Measurements from ENCODE around the gene MYEF2. TPM values are rescaled to one million over a fixed set of nuclear protein-coding genes. Genes with fewer than 3 reads are reported as not detected.

MYEF2 gene
- total RNA-seq, 1 donor from 2014 or later: 37.5 TPM

DNA sequence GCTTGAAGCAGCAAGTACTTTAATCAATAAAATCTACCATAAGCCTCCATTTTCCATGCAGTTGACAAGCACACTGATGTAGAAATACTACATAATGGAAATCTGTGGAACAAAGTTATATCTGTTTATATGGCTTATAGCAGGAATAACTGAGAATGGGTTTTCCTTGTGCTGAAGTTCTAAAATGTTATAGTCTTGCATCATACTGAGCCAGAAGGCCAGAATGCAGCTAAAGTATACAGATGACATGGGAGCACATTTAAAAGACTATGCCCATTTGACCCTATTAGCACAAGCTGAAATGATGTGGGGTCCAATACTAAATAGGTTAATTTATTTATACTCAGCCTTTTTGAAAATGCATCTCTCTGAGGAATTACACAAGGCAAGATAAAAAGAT lies 32.2 kb downstream of the MYEF2 start:
- intact Hi-C loops (cut with micrococcal nuclease): no loop called here

DNA sequence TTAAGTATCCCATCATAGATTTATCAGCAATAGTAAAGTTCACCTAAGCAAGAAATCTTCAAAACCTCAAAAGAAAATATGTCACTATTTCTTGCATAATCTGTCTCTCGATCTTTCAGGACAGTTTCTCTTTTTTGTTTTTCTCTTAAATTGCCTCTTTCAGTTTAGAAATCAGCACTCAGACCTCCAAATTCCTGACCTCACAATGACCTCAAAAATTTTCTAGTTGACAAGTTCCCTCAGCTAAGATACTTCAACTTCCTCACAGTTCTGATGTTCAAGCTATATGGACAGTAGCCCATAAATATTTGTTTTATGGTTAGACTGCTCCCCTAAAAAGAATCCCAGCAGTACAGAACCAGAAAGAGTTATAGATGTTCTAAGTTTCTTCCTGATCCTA lies 33.2 kb downstream of the MYEF2 start:
- intact Hi-C loops (cut with micrococcal nuclease): no loop called here

DNA sequence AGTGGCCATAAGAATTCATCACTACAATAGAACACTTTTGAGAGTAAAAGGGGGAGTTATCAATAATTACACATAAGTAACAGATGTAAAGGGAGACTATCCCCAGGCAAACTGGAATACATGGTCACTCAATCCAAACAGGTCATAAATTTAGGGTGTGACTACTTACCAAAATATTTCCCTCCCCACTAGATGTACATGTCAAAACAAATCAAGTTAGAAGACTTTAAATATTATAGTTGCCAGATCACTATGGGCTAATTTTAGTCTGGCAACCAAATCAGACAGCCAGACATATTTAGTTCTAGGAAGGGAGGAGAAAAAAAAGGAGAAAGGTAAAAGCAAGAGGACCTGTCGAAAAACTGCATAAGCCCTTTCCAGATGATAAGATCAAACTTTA lies 34.2 kb downstream of the MYEF2 start:
- intact Hi-C loops (cut with micrococcal nuclease): no loop called here

- intact Hi-C loops (cut with micrococcal nuclease): no loop called here
Observed at GRCh38 chr15:48132874-48133273, 45.2 kb downstream of the MYEF2 start.

GRCh38 chr15:48131324-48131723 lies 46.8 kb downstream of the MYEF2 start:
- intact Hi-C loops (cut with micrococcal nuclease): no loop called here

DNA sequence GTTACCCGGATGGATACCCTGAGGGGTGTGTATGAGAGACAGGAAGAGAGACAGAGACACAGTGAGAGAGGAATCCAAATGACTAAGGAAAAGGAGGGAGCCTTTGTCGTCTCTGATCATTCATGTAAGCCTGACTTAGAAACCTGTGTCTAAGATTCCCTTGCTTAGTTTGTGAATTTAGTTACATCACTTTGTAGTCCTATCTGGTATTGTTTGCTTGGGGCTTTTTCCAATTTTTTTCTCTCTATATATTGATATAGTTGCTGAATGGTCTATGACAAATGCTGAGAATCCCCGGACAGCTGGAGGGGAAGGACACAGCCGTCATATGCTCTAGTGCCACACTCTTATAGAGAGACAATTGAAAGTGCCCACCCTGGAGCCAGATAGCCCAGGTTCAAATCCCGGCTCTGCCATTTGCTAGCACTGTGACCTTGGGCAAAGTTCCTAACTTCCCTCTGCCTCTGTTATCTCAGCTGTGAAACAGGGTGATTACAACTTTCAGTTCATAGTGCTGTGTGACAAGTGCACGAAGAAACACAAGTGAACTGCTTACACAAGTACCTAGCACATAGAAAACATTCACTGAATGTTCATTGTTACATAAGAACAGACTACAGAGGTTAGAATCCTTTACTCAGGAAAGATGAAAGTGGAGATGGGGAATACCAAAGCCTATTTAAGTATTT lies 51.3 kb downstream of the MYEF2 start:
- intact Hi-C loops (cut with micrococcal nuclease): no loop called here

GRCh38 chr15:48121849-48122248 lies 56.2 kb downstream of the MYEF2 start:
- intact Hi-C loops (cut with micrococcal nuclease): no loop called here

GRCh38 chr15:48120745-48121144 lies 57.4 kb downstream of the MYEF2 start, which contains the start of gene SLC24A5:
Gene SLC24A5, plus strand, starts transcription at chr15:48120990. Its CDS starts 55 bp downstream, at chr15:48121045.
- intact Hi-C loops (cut with micrococcal nuclease): no loop called here

GRCh38 chr15:48119277-48119676 lies 58.8 kb downstream of the MYEF2 start:
- intact Hi-C loops (cut with micrococcal nuclease): no loop called here

- intact Hi-C loops (cut with micrococcal nuclease): no loop called here
Observed at GRCh38 chr15:48112242-48112641, 65.9 kb downstream of the MYEF2 start.

DNA sequence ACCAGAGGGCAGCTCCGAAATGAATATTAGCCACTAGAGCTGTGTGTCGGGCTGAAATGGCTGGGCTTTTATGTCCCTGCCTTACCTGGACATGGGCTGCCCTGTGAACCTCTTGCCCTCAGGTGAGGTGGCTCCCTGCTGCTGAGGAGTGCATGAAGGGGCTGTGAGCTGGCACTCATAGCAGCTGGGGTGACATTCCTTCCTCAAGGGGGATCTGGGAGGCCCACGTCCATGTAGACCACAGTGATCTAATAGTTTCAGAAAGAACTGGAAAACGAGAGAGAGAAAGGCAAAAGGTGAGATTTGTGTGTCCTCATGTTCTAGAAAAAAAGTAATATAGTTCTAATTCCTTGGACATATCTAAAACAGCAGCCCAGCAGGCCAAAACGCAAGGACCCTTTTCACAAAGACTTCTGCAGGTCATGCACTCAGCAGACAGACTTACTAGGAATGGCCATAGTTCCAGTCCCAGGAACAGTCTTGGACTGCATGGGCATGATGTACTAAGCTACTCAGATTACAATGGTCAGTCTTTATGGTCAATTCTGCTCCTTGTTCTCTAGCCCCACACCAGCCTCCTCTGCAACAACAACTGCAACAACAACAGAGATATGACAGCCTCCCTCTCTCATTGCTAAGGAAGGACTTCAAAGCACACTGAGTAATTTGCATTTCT lies 68.1 kb downstream of the MYEF2 start:
- intact Hi-C loops (cut with micrococcal nuclease): no loop called here

- intact Hi-C loops (cut with micrococcal nuclease): no loop called here
Observed at GRCh38 chr15:48109212-48109611, 68.9 kb downstream of the MYEF2 start.

GRCh38 chr15:48105936-48106335 lies 72.2 kb downstream of the MYEF2 start:
- intact Hi-C loops (cut with micrococcal nuclease): no loop called here

- intact Hi-C loops (cut with micrococcal nuclease): no loop called here
Observed at GRCh38 chr15:48103647-48104046, 74.4 kb downstream of the MYEF2 start.

DNA sequence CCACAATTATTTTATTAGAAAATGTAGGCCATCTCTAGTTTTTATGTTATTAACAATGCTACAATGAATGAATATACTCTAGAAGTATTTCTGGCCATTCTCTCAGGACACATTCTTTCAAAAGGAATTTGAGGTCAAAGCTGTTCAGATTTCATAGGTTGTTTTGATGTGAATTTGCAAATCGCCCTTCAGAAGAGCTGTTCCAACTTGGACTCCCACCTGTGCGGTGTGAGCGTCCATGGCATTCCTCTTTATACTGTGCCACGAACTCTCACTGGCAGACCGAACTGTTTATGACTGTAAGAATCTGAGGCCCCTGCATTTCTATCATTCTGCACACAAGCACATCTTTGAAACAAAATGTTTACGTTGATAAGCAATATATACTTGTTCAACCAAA lies 75.9 kb downstream of the MYEF2 start:
- intact Hi-C loops (cut with micrococcal nuclease): no loop called here

GRCh38 chr15:48101376-48101961 lies 76.6 kb downstream of the MYEF2 start:
- intact Hi-C loops (cut with micrococcal nuclease): no loop called here

DNA sequence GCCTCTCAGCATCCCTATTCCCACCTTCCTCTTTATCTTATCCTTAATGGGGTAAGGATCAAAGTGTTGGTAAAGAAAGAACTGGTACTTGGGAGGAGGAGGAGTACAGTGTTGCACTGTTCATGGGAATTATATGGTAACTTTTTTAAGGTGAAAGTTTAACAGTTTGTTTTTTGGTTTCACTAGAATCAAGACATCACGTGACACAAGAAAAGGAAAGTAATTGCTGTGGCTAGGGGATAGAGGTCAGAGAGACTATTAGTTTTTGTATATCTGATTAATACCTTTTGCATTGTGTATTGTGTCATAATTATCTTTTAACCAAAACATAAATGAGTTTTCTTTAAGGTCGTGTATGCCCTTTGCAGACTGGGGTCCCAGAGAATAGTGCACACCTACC lies 80.8 kb downstream of the MYEF2 start:
- intact Hi-C loops (cut with micrococcal nuclease): no loop called here

- intact Hi-C loops (cut with micrococcal nuclease): no loop called here
Observed at GRCh38 chr15:48096813-48097212, 81.3 kb downstream of the MYEF2 start.

GRCh38 chr15:48096355-48096786 lies 81.7 kb downstream of the MYEF2 start:
- intact Hi-C loops (cut with micrococcal nuclease): no loop called here

DNA sequence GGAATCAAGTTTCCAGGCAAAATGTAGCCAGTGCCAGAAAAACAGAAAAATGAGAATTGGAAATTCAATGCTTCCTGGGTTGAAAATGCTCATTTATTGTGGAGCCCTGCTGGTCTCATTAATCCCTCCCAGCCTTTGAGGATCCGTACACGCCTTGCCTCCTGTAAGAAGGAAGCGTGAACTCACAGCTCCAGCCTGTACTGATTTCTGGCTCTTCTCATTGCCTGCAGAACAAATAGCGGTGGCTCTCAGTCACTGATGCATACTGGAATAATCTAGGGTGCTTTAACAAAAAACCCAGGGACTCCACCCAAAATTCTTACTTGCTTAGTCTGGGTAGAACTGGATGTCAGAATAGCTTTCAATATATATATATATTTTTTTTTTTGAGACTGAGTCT lies 86.6 kb downstream of the MYEF2 start:
- intact Hi-C loops (cut with micrococcal nuclease): no loop called here

DNA sequence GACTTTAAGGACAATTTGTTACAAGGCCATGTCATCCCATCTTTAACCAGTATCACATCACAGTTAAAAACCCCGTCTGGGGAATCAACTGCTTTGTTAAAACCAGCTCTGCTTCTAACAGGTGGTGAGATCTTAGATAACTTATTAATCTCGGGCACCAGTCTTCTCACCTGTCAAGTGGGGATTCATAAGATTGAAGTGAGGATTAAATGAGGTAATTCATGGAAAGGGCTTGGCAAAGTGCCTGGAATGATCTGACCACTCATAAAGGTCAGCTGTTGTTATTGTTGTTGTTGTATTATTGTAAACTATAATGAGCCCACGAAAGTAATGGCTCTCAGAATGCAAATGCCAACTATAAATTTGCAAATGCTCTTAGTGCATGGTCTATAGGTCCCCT lies 87.4 kb downstream of the MYEF2 start:
- intact Hi-C loops (cut with micrococcal nuclease): no loop called here

GRCh38 chr15:48090115-48090514 lies 88.0 kb downstream of the MYEF2 start:
- intact Hi-C loops (cut with micrococcal nuclease): no loop called here

- intact Hi-C loops (cut with micrococcal nuclease): no loop called here
Observed at GRCh38 chr15:48089702-48090101, 88.4 kb downstream of the MYEF2 start.
